Transverse colon (tissue), 4 donors: Measurements from ENCODE around the gene ZNF175. TPM values are rescaled to one million over a fixed set of nuclear protein-coding genes. Genes with fewer than 3 reads are reported as not detected.

Source experiments
- DNase-seq: peaks from one replicate; pipeline ENCODE4 v3.0.0-alpha.2; 2019
- H3K27ac ChIP-seq, 4 donors: fragments of 200-600 bp; sonication (generic); 2 replicates each; pipeline ENCODE4 v1.5.1; 2016 to 2018; ENCODE audit warnings: inconsistent platforms in 4 of 4
- H3K27me3 ChIP-seq: fragments of 200-600 bp; sonication (generic); 2 replicates; pipeline ENCODE4 v1.5.1; 2017; ENCODE audit warnings: inconsistent platforms
- H3K36me3 ChIP-seq, 4 donors: fragments of 200-600 bp; sonication (generic); 2 replicates each; pipeline ENCODE4 v1.5.1; 2017 to 2019; ENCODE audit warnings: inconsistent platforms in 4 of 4
- H3K4me1 ChIP-seq, 4 donors: fragments of 200-600 bp; sonication (generic); 2 replicates each; pipeline ENCODE4 v1.5.1; 2017 to 2020; ENCODE audit warnings: inconsistent platforms in 4 of 4
- H3K4me3 ChIP-seq, 4 donors: fragments of 200-600 bp; sonication (generic); 1 replicate in 1 of 4; 2 replicates in 3 of 4; pipeline versions ENCODE4 v1.5.1 to v1.6.1; 2017 to 2019; ENCODE audit warnings: inconsistent platforms in 4 of 4
- H3K9me3 ChIP-seq, 2 donors: fragments of 200-600 bp; sonication (generic); 2 replicates each; pipeline ENCODE4 v1.5.1; 2017 to 2019; ENCODE audit warnings: inconsistent platforms in 2 of 2
- EP300 ChIP-seq: sonication (generic); formaldehyde crosslinking; IDR thresholded peaks from one replicate; pipeline ENCODE4 v1.6.1; 2017; ENCODE audit warnings: antibody characterized with exemption, low read depth
- POLR2A ChIP-seq: fragments of 450-650 bp; IDR thresholded peaks from one replicate; pipeline ENCODE4 v1.6.1; 2016; ENCODE audit warnings: antibody characterized with exemption, mild to moderate bottlenecking, moderate library complexity
- POLR2AphosphoS5 ChIP-seq, 3 donors: sonication (generic); formaldehyde crosslinking; IDR thresholded peaks; one replicate each; pipeline ENCODE4 v1.6.1; 2016; ENCODE audit warnings: antibody characterized with exemption in 3 of 3
- WGBS, 2 donors: methylation state at CpG; one replicate each; pipeline ENCODE4 v1.1.5; 2018; ENCODE audit warnings: low coverage in 1 of 2; 5-methylcytosine and 5-hydroxymethylcytosine counted together
- in situ Hi-C, 4 donors: fragments of 200-750 bp; cut with MboI; loops; one replicate each; pipeline versions ENCODE4 v1.15.0 to v1.15.1; 2017; ENCODE audit warnings: low sequenced_read_pairs in 3 of 4, low pct_ligation_motif_present in 1 of 4, low pct_unique_long_range_greater_than_20kb in 1 of 4
- intact Hi-C: fragments of 100-400 bp; cut with DNase I; formaldehyde crosslinking; loops from one replicate; pipeline ENCODE4 v1.15.1; 2023; ENCODE audit warnings: low total_unique reads
- total RNA-seq, 4 donors: library from RNA; depleted of rRNA; stranded (reverse); fragments of >200 nt; gene quantifications; one replicate each; pipeline ENCODE4 v1.1.0, GENCODE V29; 2016
- TF ChIP-seq, protein P1 (sequence below), 5 experiments: fragments of 200-600 bp in 3 of 5; fragments of 450-650 bp in 2 of 5; sonication (generic) in 3 of 5; IDR thresholded peaks; 1 replicate in 2 of 5; 2 replicates in 3 of 5; pipeline ENCODE4 v1.5.1; 2016 to 2017; ENCODE audit warnings: antibody characterized with exemption in 5 of 5, inconsistent platforms in 3 of 5, mild to moderate bottlenecking in 2 of 5, moderate library complexity in 1 of 5

ZNF175 gene
- total RNA-seq, 4 donors from 2014 or later = 5.6 to 12.7 (median 6.6) TPM

DNA sequence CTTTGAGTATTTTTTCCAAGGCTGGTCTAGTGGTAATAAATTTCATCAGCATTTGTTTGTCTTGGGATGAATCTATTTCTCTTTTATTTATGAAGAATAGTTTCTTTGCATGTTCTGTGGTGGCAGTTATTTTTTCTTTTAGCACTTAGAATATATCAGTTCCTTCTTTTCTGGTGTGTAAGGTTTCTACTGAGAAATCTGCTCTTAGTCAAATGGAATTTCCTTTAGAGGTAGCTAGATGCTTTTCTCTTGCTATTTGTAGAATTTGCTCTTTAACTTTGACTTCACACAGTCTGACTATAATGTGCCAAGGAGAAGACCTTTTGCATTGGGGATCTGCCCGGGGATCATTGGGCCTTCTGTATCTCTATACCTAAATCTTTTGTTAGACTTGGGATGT, 35.5 kb upstream of the ZNF175 start:
- no peak overlapping the region for H3K4me3 ChIP-seq
- intact Hi-C loops (no loop called here), in situ Hi-C loops (no loop called here)
- TF ChIP-seq POLR2AphosphoS5 (IDR thresholded peaks at IDR 0.05) = no peak
- DNase-seq = no peak
- H3K36me3 ChIP-seq = no peaks in the 10 kb centered on the region
- 71% methylated on average over 1 of the region's 1 CpG; no CpG with 5 or more reads in 1 of the 2 donors for WGBS, 2 donors
- H3K27me3 ChIP-seq = peaks cover 33% of the 10 kb centered on the region
- no peak overlapping the region for H3K27ac ChIP-seq
- no peaks in the 10 kb centered on the region for H3K9me3 ChIP-seq
- H3K4me1 ChIP-seq = no peaks in the 10 kb centered on the region

DNA sequence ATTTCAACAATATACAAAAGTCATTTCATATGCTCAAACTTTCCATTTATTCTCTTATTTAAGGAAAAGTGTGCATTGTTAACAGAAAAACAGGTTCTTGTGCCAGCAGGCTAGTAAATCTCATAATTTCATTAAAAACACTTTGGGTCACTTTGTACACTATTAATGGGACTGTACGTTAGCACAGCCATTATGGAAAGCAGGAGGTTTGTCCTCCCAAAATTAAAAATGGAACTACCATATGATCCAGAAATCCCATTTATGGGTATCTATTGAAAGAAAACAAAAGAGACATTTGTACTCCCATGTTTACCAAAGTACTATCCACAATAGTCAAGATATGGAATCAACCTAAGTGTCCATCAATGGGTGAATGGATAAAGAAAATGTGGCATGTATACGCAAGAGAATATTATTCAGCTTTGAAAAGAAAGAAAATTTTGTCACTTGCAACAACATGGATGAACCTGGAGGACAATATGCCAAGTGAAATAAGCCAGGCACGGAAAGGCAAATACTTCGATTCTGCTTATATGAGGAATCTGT, 31.2 kb upstream of the ZNF175 start:
- Histone ChIP-seq H3K27me3 (peaks cover 25% of the 10 kb centered on the region), H3K9me3 (no peaks in the 10 kb centered on the region), H3K27ac (no peak overlapping the region), H3K36me3 (no peaks in the 10 kb centered on the region), H3K4me1 (no peaks in the 10 kb centered on the region), H3K4me3 (no peak overlapping the region)
- DNase-seq = no peak
- no peak for TF ChIP-seq EP300
- TF ChIP-seq, protein P1, sequence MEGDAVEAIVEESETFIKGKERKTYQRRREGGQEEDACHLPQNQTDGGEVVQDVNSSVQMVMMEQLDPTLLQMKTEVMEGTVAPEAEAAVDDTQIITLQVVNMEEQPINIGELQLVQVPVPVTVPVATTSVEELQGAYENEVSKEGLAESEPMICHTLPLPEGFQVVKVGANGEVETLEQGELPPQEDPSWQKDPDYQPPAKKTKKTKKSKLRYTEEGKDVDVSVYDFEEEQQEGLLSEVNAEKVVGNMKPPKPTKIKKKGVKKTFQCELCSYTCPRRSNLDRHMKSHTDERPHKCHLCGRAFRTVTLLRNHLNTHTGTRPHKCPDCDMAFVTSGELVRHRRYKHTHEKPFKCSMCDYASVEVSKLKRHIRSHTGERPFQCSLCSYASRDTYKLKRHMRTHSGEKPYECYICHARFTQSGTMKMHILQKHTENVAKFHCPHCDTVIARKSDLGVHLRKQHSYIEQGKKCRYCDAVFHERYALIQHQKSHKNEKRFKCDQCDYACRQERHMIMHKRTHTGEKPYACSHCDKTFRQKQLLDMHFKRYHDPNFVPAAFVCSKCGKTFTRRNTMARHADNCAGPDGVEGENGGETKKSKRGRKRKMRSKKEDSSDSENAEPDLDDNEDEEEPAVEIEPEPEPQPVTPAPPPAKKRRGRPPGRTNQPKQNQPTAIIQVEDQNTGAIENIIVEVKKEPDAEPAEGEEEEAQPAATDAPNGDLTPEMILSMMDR (IDR thresholded peaks at IDR 0.05) = no peak
- no peak for TF ChIP-seq POLR2A
- TF ChIP-seq POLR2AphosphoS5 (IDR thresholded peaks at IDR 0.05) = no peak
- in situ Hi-C loops (no loop called here), intact Hi-C loops (no loop called here)
- 80 to 91% methylated on average over 4 of the region's 4 CpGs for WGBS, 2 donors

DNA sequence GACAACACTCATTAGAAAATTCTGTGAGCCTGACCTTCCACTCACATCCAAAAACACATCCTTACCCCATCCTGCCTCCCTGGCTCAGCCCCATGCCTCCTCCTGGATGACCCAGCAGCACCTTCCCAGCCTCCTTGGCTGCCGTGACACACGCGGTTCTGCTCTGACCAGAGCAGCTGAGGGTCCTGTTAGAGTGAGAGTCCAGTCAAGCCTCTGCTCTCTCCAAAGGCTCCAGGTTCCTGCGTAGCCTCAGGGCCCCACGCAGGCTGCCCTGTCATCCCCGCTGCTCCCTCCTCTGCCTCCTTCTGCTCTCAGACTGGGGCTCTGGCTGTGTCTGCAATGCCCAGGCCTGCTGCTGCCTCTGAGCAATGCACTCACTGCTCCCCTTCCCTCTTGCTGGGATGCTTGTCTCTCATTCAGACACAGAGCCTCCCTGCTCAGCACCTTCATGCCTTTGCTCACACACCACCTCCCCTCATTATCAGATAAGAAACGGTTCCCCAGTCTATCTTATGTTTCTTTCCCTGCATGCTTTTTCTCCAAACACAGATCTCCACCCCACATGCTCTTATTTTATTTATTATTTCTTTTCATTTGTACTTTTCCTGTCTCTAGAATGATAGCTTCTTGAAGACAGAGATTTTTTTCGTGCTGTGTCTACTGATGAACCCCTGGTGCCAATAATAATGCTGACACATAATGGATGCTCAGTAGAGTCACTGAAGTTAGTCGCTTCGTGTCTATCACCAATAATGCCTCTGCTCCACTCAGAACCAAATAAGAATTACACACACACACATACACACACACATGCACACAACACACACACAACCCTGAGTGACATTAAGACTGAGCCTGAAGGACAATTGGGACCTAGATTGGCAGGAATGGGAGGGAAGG, 29.4 kb upstream of the ZNF175 start:
- Histone ChIP-seq H3K4me1 (no peaks in the 10 kb centered on the region), H3K36me3 (no peaks in the 10 kb centered on the region), H3K4me3 (no peak overlapping the region), H3K27me3 (peaks cover 27% of the 10 kb centered on the region), H3K9me3 (no peaks in the 10 kb centered on the region), H3K27ac (no peak overlapping the region)
- TF ChIP-seq POLR2A (no peak), EP300 (no peak), POLR2AphosphoS5 (IDR thresholded peaks at IDR 0.05) (no peak)
- TF ChIP-seq, protein P1 (IDR thresholded peaks at IDR 0.05) = no peak
- in situ Hi-C loops (no loop called here), intact Hi-C loops (no loop called here)
- 66 to 70% methylated on average over 5 to 10 of the region's 10 CpGs for WGBS, 2 donors
- no peak for DNase-seq

DNA sequence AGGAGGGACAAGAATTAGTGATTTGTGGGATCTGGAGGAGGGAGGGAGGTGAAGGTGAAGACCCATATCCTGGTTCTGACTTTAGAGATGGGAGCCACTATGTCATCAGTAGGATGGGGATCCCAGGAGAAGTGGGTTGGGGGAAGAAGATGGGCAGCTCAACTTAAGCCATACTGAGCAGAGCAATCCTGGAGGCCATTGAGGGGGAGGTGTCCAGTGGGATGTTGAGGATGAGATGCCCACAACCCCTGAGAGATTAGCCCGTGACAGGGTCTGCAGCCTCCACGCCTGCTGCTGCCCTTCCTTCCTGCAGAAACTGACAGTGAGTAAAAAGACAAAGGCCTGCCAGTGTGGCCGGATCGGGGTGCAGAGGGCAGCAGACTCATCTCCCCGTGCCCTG, 28.4 kb upstream of the ZNF175 start:
- TF ChIP-seq POLR2A = no peak
- TF ChIP-seq EP300 = no peak
- TF ChIP-seq, protein P1 (IDR thresholded peaks at IDR 0.05) = no peak
- TF ChIP-seq POLR2AphosphoS5 (IDR thresholded peaks at IDR 0.05) = no peak
- in situ Hi-C loops = no loop called here
- Histone ChIP-seq H3K9me3 (no peaks in the 10 kb centered on the region), H3K27ac (no peak overlapping the region), H3K36me3 (no peaks in the 10 kb centered on the region), H3K4me3 (no peak overlapping the region), H3K27me3 (peaks cover 22% of the 10 kb centered on the region), H3K4me1 (no peaks in the 10 kb centered on the region)
- DNase-seq = no peak
- intact Hi-C loops = no loop called here
- WGBS, 2 donors = 74% methylated on average over 5 of the region's 5 CpGs; no CpG with 5 or more reads in 1 of the 2 donors
